Measurements from ENCODE around the gene TAF12. TPM values are rescaled to one million over a fixed set of nuclear protein-coding genes. Genes with fewer than 3 reads are reported as not detected.
"Not testable (repeated sequence)": the region's sequence is repeated elsewhere in the genome, so short reads cannot be mapped to it uniquely, and the experiment has no call there.

The TAF12 gene
- polyA plus RNA-seq, 1 of the 3 experiments (the other 2 are of a cell fraction) = 34.9 TPM

- TF ChIP-seq EP300 (IDR thresholded peaks at IDR 0.05; ENCODE audit: borderline replicate concordance in 1 of 2, low read depth in 1 of 2, low read length in 1 of 2) (peak in 1 of 2 experiments; percentile 60; a peak in 1 of 4 replicates), NFIC (IDR thresholded peaks at IDR 0.05; ENCODE audit: borderline replicate concordance) (peak; percentile 79)
These were observed 41.2 kb downstream of the TAF12 start (continued) for GRCh38 chr1:28601696-28602095.

- H3K4me2 ChIP-seq; H3K9me3 ChIP-seq; H3K27me3 ChIP-seq (ENCODE audit: insufficient read depth); H3F3A ChIP-seq (replicated peaks; ENCODE audit: insufficient read depth); H3K27ac ChIP-seq (ENCODE audit: low read depth in 2 of 2, low read length in 1 of 2); H3K79me2 ChIP-seq (ENCODE audit: insufficient read depth); H3K4me1 ChIP-seq (ENCODE audit: control insufficient read depth in 1 of 2, insufficient read depth in 2 of 2, low read depth in 1 of 2, low read length in 1 of 2); H3K36me3 ChIP-seq (replicated peaks in 1 of 2; ENCODE audit: control insufficient read depth in 1 of 2, insufficient read depth in 2 of 2, low read length in 1 of 2); DNase-seq; H2AFZ ChIP-seq (ENCODE audit: low read depth); H3K4me3 ChIP-seq (ENCODE audit: low read depth in 2 of 2, low read length in 1 of 2); H3K9me2 ChIP-seq; H4K20me1 ChIP-seq (ENCODE audit: insufficient read depth); H3K9ac ChIP-seq: not testable (repeated sequence)
- CTCF ChIA-PET = interaction anchor here (0.7 to 1.3 kb wide), 3 partner anchors 11 to 122 kb away, joined by 3 read pairs; no protein-coding TSS in a partner anchor
- POLR2A ChIA-PET = interaction anchor here (0.6 to 1.2 kb wide), 2 partner anchors 15 to 17 kb away, joined by 4 read pairs; no protein-coding TSS in a partner anchor
- 98% methylated on average over 11 of the region's 11 CpGs for WGBS (ENCODE audit: low lambda C conversion rate)
These were observed 46.6 kb downstream of the TAF12 start for GRCh38 chr1:28596276-28596675.

GRCh38 chr1:28595412-28596191 lies 47.3 kb downstream of the TAF12 start:
- no peak overlapping the region for H3K4me2 ChIP-seq
- H2AFZ ChIP-seq (ENCODE audit: low read depth) = no peak overlapping the region
- H3K27ac ChIP-seq (ENCODE audit: low read depth in 2 of 2, low read length in 1 of 2) = no peak overlapping the region
- no peaks in the 10 kb centered on the region for H4K20me1 ChIP-seq (ENCODE audit: insufficient read depth)
- TF ChIP-seq FOXM1 (IDR thresholded peaks at IDR 0.05; ENCODE audit: low read depth) = no peak
- TF ChIP-seq RFX5 (IDR thresholded peaks at IDR 0.05; ENCODE audit: low read length) = no peak
- TF ChIP-seq JUND (IDR thresholded peaks at IDR 0.05) = no peak
- no peak for TF ChIP-seq IRF3 (IDR thresholded peaks at IDR 0.05; ENCODE audit: low read depth, low read length)
- no peak for TF ChIP-seq REST (IDR thresholded peaks at IDR 0.05; ENCODE audit: low read depth, low read length)
- no peak for TF ChIP-seq CHD2 (IDR thresholded peaks at IDR 0.05; ENCODE audit: low read length, partially characterized antibody)
- no peak for TF ChIP-seq RXRA (IDR thresholded peaks at IDR 0.05; ENCODE audit: borderline replicate concordance, low read depth)
- no peak for TF ChIP-seq YY1 (IDR thresholded peaks at IDR 0.05; ENCODE audit: low read depth)
- TF ChIP-seq NFIC (IDR thresholded peaks at IDR 0.05; ENCODE audit: borderline replicate concordance) = no peak
- no peak for TF ChIP-seq EZH2phosphoT487 (IDR thresholded peaks at IDR 0.05; ENCODE audit: borderline replicate concordance, low read depth)
- no peak for TF ChIP-seq TCF12 (IDR thresholded peaks at IDR 0.05)
- no peak for TF ChIP-seq USF1 (IDR thresholded peaks at IDR 0.05; ENCODE audit: borderline replicate concordance, low read depth)
- TF ChIP-seq ZBTB33 (IDR thresholded peaks at IDR 0.05; ENCODE audit: borderline replicate concordance, low read depth) = no peak
- TF ChIP-seq MAX (IDR thresholded peaks at IDR 0.05; ENCODE audit: low read depth) = no peak
- H3F3A ChIP-seq (replicated peaks; ENCODE audit: insufficient read depth) = no peaks in the 10 kb centered on the region
- no peaks in the 10 kb centered on the region for H3K9me3 ChIP-seq
- WGBS (ENCODE audit: low lambda C conversion rate) = 94% methylated on average over 10 of the region's 10 CpGs
- H3K9ac ChIP-seq = no peak overlapping the region
- peaks cover 8 to 10% of the 10 kb centered on the region in 2 experiments; a peak in 2 of 4 replicates for H3K4me1 ChIP-seq (ENCODE audit: control insufficient read depth in 1 of 2, insufficient read depth in 2 of 2, low read depth in 1 of 2, low read length in 1 of 2)
- H3K4me3 ChIP-seq (ENCODE audit: low read depth in 2 of 2, low read length in 1 of 2) = no peak overlapping the region
- H3K9me2 ChIP-seq = no peaks in the 10 kb centered on the region
- CTCF ChIA-PET = interaction anchor here (1.3 kb wide), 1 partner anchor 11 kb away, joined by 3 read pairs; no protein-coding TSS in a partner anchor
- H3K79me2 ChIP-seq (ENCODE audit: insufficient read depth) = no peaks in the 10 kb centered on the region
- no peak for DNase-seq
- no peaks in the 10 kb centered on the region for H3K27me3 ChIP-seq (ENCODE audit: insufficient read depth)
- H3K36me3 ChIP-seq (replicated peaks in 1 of 2; ENCODE audit: control insufficient read depth in 1 of 2, insufficient read depth in 2 of 2, low read length in 1 of 2) = no peaks in the 10 kb centered on the region
- POLR2A ChIA-PET = no interaction called here

All from SK-N-SH (cell line).